ENCODE measurements around the gene MRPL38.
"Not testable (repeated sequence)": the region's sequence is repeated elsewhere in the genome, so short reads cannot be mapped to it uniquely, and the experiment has no call there.

The MRPL38 gene

DNA sequence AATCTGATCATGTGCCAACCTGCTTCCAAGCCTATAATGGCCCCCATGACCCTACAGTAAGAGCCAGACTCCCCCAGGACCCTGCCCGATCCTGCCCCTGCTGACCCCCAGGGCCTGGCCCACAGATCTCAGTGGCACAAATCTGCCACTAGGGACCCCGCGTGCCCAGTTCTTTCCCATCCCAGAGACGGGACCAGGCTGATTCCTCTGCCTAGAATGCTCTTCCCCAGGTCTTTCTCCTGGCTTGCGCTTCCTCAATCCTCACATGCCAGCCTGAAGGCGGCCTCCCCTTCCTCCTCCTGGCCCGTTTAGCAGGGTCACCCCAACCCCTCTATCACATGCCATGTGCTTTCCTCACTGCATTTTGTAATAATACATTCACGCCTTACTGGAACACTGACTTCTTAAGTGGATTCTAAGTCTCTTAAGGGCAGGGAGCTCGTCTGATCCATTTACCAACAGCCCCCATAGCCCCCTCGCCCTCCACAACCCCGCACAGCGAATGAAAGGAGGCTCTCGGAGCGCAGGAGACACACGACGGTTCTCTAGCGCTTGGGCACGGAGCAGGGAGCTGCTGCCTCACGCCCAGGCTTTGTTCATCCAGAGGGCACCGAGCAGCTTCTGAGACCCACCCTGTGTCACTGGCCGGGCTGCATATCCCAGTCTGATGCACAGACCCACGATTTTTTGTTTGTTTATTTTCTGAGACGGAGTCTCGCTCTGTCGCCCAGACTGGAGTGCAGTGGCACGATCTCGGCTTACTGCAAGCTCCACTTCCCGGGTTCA lies 9.1 kb downstream of the MRPL38 start:
- no peak for DNase-seq

DNA sequence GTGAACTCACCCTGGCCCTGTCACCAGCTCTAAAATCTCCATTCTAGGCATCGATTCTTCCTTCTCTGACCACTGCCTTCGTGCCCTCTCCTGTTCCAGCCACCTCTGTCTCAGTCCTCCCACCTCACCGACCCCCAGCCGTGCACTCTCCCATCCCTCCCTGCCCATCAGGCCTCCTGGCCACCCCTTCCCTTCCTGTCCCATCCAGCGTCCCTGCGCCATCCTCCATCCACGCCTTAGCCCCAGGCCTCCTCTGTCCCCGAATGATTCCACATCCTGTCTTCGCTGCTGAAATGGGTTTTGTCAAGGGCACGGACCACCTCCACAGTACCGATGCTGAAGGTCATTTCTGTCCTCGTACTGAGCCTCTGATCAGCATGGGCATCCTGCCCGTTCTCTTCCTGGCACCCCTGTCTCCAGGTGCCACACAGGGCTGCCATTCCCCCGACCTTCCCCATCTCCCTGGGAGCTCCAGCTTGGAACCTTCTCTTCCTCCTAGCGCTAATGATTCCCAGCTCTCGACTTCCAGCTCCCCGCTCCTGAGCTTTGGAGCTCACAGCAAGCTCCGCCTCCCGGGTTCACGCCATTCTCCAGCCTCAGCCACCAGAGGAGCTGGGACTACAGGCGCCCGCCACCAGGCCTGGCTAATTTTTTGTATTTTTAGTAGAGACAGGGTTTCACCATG lies 10.5 kb downstream of the MRPL38 start:
- DNase-seq: no peak

DNA sequence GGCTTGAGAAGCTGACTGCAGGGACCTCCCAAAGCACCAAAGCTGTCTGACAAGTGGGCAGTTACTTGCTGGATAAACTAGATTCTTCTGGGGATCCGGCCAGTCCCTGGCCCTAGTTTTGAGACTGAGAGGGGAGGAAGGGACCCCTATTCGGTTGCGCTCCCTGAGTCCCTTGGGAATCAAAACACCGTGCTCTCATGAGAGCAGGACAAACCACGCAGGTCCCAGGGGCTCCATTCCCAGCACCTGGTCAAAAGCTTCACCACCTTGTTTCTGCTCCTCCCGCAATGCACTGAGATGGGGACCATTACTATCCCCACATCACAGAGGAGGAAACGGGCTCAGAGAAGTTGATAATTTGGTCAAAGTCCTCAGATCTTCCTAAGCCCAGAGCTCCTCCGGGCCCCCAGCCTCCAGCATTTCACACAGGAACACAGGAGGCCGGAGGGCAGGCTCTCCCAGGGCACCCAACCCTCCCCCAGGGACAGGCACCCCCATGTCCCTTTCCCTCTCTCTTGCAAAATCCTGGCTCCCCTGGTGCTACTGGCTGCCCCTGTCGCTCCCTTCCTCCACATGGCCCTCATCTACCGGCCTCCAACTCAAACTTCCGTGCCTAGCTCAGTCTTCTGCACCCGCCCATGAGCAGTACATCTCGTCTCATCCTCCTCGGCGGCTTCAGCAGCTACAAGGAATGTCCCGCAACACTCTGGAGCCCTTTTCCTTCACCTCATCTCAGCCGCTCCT lies 11.2 kb downstream of the MRPL38 start:
- DNase-seq: no peak

DNA sequence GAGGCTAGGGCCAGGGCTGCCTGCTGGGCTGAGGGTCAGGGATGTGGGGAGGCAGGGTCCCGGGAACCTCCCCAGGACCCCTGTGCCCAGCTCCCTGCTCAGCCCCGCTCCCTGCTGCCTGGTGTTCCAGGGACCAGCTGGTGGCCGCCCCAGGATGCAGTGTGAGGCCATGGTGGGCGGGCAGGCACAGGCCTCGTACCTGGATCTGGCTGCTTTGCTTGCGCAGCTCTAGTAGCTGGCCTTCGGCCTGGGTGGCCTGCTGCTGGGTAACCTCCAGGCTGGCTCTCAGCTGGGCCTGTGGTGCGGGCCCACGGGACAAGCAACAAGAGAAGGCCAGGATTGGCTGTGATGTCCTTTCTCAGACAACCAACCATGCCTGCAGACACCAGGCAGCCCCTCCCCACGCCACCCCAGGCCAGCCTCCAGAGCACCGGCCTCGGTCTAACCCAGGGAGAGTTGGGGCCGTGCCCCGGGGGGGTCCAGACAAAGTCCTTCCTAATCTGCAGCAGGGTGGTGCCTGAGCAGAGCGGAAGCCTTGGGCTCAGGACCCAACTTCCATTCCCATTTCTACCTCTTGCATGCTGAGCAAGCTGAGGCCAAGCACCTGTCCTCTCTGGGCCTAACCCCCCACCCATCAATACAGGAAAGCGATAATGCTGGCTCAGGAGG lies 12.0 kb downstream of the MRPL38 start:
- DNase-seq: no peak

DNA sequence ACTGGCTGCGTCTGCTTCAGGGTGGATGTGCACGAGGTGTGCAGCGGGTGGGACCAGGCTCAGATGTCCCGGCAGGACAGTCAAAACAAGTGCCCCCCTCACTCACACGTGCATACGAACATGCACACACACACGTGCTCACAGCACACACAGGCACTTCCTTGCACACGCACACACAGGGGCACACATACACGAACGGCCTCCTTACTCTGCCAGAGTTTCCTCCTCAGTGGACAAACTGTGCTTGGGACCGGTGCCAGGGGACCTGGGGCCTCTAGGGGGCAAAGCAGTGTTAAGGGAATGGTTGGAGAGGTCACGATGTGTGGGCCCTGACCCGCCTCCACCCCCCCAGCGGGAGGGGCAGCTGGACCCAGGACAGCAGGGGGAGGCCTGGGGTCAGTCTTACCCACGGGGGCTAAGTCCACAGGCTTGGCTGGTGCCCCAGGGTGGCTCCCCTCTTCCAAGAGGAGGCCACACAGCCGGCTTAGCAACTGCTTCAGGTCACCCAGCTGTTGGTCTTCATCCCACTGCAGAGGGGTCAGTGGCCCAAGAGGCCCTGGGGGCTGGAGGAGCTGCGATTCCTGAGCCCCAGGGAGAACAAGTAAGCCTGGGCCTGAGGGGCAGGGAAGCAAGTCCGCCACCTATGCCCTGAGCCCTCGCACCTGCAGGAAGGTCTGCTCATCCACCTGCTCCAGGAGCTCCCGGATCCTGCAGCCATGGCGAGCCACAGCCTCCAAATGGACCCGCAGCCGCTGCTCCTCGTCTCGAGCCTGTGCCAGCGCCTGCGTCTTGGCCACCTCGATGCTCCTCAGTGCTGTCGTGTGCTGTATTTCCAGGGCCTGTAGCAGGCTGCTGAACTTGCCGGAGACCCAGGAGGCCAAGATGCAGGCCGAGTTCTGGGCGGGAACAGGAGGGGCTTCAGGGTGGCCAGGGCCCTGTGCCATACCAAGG lies 12.8 kb downstream of the MRPL38 start:
- no peak for DNase-seq

DNA sequence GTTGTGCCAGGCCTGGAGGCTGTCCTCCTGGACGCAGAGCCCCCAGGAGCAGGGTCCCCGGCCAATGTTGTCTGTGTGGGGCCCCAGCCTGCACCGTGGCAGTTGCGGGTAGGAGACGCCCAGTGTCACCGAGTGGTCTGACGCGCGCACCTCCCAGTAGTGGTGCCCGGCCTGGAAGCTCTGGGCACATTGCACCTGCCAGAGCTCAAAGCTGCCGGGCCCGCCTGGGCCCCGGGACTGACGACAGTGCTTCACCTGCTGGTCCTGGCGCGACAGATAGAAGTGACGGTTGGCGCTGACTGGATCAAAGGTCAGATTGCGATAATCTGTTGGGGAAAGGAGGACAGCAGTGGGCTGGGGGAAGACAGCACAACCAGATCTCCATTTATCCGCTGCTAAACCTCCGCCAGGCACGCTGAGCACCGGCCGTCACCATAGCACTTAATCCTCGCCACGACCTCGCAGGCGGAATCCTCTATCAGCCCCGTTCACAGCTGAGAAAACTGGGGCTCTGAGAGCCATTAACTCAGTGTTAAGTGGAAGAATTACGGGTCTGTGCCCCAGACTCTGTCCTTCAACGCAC lies 13.6 kb downstream of the MRPL38 start:
- DNase-seq: no peak

DNA sequence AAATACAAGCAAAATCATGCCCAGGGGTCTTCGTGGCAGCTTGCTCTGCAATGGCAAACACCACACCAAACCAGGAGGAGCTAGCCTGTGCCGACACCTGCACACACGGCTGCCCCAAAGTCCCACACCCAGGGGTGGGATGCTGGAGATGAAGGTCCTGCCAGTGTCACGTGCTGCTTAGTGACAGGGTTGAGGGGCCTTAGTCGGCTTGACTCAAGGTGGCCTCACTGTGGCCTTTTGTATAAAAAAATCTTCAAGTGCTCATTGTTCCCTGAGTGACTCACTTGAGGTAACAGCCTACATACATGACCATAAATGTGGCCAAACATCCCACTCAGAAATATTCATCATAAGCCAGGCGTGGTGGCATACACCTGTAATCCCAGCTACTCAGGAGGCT lies 15.2 kb downstream of the MRPL38 start:
- no peak for DNase-seq

DNA sequence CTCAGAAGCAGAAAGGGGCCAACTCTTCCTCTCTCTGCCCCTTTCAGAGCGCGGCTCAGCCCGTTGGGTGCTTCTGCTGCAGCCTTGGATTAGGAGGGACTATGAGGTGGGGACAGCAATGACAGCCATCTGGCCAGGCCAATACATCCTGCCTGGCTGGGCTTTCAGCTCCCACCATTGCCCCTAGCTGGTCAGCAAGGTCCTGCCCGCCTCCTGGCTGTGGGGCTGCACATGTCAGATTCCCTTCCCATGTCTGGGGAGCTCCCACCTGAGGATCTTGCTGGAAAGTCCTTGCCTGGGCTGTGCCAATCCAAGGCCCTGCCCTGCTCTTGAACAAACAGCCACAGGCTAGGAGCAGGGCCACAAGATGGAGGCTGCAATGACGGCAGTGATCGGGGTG lies 16.2 kb downstream of the MRPL38 start:
- no peak for DNase-seq

DNA sequence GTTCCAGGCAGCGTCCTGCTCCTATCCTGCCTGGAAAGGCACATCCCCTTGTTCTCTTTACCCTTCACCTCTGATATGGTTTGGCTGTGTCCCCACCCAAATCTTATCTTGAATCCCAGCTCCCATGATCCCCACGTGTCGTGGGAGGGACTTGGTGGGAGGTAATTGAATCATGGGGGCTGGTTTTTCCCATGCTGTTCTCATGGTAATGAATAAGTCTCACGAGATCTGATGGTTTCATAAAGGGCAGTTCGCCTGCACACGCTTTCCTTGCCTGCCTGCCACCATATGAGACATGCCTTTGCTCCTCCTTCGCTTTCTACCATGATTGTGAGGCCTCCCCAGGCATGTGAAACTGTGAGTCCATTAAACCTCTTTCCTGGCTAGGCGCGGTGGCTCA lies 18.8 kb downstream of the MRPL38 start:
- DNase-seq: not testable (repeated sequence)

DNA sequence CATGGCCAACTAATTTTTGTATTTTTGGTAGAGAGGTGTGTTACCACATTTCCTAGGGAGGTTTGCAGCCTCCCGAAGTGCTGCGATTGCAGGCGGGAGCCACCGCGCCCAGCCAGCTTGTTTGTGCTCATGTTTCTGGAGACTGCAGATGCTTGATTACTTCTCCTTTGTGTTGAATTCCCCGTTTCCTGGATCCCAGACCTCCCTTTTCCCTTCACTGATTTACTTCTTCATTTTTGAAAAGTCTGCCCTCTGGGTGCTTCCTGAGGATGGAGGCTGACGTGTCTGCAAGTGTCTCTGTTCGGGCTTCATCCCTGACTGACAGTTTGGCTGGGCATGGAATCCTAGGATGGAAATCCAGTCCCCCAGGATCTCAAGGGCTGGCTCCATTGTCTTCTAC lies 19.3 kb downstream of the MRPL38 start:
- no peak for DNase-seq

DNA sequence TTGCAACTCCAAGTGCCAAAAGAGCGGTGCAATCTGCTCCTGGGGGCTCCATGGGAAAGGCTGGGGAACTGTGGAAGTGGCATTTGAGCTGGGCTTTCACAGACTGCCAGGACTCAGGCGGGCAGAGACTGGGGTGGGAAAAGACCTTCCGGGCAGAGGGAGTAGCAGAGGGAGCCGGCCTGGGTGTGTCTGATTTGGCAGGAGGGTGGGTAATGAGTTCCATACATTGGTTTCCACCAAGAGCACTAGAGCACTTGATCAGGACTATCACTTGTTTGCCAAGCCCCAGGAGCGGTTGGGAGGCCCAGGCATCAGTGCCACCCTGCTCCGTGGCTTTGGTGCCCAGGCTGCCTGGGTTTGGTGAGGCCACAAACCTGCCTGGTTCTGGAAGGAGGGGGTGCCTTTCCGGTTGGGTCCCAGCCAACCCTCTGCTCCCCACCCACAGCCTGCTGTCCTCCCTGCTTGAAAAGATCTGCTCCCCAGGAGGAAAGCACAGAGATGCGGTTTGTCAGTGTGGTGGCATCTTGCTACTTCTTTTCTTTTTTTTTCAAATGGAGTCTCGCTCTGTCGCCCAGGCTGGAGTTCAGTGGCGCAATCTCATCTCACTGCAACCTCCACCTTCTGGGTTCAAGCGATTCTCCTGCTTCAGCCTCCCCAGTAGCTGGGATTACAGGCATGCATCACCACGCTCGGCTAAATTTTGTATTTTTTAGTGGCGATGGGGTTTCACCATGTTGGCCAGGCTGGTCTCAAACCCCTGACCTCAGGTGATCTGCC lies 22.8 kb downstream of the MRPL38 start:
- DNase-seq: no peak

DNA sequence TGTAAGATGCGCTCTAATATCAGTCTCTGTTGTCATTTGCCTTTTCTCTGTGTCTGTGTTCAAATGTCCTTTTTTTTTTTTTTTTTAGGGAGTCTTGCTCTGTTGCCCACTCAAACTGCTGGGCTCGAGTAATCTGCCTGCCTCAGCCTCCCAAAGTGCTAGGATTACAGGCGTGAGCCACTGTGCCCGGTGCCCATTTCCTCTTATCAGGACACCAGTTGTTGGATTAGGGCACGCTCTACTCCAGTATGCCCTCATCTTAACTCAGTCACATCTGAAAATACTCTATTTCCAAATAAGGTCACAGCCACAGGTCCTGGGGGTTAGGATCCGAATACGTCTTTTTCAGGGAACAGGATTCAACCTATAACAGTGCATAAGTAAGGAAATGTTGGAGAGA lies 24.4 kb downstream of the MRPL38 start:
- DNase-seq: no peak

DNA sequence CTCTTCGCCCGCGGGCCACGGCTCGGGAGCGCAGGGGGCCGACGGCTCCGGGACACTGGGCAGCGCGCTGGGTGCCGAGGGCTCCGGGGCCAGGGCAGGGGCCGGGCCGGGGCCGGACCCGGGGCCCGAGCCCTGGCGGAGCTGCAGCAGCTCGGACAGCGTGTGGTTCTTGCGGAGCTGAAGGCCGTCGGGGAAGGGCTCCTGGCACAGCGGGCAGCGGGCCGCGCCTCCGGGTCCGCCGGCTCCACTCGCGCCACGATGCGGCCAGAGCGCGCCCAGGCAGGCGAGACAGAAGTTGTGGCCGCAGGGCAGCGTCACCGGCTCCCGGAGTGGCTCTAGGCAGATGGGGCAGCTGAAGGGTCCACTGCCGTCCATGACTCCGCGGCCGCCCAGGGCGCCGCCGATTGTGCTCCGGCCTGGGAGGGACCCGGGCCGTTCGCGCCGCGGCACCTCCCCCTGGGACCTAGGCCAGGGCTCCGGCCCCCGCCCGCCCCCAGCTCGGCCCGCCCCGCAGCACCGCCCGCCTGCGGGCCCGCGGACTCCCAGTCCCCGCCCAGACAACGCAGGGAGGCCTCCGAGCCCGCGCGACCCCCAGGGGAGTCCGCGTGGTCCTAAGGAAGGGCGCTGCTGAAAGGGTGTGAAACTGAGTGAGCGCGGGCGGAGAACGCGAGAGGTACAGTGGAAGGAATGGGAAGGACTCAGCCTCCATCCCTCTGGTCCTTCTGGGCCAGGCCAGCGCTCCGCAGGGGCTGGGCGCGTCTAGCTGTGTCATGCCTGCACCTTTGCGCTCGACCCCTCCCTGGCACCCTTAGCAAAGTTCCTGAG lies 26.3 kb downstream of the MRPL38 start, which contains the start of gene TRIM47:
Gene TRIM47, minus strand, starts transcription at position 408 of the 825 bp plus-strand sequence. Its CDS starts 33 bp downstream, at position 375.
- no peak for DNase-seq

DNA sequence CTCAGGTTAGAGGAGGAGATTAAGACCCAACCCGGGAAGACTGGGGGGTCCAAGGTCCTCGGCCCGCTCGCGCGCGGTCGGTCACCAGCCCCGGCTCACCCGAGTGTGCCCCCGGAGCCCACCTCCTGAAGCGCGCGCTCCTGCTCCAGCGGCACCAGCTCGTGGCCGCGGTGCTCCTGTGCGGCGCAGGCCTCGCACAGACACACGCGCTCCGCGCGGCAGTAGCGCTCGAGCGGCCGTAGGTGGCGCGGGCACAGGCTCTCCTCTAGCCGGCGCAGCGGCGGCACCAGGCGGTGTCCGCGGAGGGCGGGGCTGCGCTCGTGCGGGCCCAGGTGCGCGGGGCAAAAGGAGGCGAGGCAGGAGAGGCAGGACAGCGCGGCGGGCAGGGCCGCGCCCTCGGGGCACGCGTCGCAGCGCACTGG lies 26.9 kb downstream of the MRPL38 start:
- DNase-seq: peak; percentile 66

DNA sequence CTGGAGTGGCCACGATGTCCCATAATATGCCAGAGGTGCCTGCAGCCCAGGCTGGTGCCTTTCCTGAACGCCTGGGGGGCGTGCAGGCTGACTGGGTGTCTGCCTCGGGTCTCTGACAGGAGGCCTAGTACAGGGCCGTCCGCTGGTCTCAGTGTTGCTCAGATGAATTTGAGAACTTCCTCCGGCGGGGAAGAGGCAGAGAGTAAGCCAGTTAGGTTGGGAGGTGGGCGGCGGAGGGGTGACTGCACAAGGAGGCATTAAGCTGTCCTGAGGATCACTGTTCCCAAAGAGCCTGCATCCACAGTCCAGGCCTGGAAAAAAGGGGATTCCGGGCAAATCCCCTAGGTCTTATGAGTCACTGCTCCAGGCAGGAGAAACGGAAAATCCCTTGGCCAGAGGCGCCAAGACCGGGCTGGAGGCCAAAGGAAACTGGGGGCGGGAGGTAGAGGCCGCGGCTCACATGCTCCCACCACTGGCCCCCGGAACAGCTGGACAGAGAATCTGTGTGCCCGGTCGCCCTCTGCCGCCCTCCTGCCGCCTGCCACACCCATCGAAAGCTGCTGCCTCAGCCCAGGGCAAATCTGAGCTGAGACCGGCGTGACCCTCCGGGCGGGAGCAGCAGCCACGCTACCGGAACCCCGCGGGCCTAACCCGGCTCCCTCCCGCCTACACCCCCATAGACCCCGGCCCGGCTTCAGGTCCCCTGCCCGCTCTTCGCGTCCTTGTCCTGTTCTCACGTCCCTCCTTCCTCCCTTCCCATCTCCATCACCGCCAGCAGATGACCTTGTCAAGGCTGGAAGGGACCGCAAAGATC lies 27.5 kb downstream of the MRPL38 start:
- no peak for DNase-seq

DNA sequence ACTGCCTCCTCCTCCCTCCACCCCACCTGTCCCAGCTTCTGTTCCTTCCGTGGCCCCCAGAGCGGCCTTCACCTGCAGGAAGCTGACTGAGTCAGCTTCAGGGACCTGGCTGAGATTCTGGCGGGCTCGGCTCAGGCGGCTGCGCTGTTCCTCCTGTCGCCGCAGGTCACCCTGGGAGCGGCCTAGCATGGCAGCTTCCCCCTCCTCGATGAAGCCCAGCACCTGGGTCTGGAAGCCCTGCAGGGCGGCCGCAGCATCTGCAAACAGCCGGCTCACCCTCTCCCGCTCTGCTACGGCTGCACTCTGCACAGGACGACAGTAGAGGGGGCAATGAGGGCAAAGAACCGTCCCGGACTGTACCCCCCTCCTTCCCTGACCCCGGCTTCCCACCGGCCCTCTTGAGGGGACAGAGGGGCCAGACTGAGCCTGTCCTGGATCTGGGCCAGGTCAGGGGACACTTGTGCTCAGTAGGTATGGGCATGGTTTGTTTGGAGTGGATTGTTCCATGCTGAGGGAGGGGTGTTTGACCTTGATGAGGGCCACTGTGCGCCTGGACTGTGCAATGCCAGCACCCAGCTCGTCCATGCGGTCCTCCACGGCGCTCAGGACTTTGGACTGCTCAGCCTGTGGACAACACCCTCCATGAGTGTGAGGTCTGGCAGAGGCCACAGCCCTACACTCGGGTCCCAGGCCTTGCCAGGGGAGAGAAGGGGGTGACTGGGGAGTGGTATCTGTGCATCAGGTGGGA lies 28.3 kb downstream of the MRPL38 start:
- DNase-seq: peak; percentile 62

DNA sequence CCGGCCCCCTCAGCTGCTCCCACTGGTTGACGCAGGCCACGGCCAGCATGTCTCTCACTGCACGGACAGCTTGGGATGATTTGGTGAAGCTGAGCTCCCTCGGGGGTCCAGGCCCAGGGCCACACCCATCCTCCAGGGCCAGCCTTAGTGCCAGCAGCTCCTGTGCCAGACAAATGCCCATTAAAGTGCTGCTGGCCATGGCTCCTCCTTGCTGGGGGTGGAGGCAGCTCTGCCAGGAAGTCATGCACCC lies 28.8 kb downstream of the MRPL38 start:
- DNase-seq: no peak

DNA sequence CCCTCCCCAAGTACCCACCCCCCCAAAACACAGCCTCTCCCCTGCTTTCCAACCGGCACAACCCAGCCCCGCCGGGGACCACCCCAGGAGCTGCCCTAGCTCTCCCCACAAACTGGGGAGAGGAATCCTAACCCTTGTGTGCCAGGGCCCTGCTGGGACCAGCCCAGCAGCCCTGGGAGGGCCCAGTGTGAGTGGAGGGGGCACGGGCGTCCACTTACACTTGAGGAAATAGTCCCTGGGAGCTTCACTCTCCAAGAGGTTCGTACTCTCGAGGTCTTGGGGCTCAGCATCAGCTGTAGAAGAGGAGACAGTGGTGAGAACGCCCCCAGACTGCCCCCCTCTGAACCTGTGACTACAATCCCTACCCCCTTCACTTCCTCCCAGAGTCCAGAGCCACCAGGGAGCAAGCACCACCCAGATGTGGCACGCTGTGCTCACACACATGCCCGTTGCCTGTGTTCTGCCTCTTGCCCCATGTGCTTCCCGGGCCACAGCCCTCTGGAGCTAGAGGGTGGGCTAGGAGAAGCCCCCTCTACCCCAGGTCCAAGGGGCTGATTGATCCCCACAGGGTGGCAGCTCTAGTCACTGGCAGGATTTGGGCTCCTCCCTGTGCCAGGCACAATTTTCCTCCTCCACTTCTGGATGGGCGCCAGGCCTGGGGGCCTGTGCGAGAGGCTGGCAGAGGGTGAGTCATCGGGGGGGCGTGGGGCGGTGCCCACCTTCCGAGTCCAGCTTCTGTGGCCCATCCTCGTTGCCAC lies 29.3 kb downstream of the MRPL38 start:
- DNase-seq: peak; percentile 56
